H1 (cell line): Measurements from ENCODE around the gene ZNF454. TPM values are rescaled to one million over a fixed set of nuclear protein-coding genes. Genes with fewer than 3 reads are reported as not detected.

Source experiments
- CTCF ChIA-PET: fragments of 300-600 bp; sonication (Branson Sonifier 250); formaldehyde crosslinking; loops from one replicate; lab custom pipeline; 2021; ENCODE audit not compliant: partially characterized antibody; lab: Charles Lee
- POLR2A ChIA-PET: fragments of 300-600 bp; sonication (Branson Sonifier 250); formaldehyde crosslinking; loops from one replicate; lab custom pipeline; 2021; ENCODE audit warnings: inconsistent platforms; ENCODE audit not compliant: partially characterized antibody; lab: Charles Lee
- DNase-seq, 2 experiments: peaks; one replicate each; pipeline versions ENCODE4 v3.0.0 to v3.0.0-alpha.2; 2010 to 2022; ENCODE audit warnings: low spot score in 2 of 2, low read depth in 1 of 2, mixed read lengths in 1 of 2
- FAIRE-seq: peaks from 2 replicates; lab custom pipeline; 2011; peaks lifted over from hg19 to GRCh38; lab: Jason Lieb, UNC
- H2AFZ ChIP-seq: 2 replicates; pipeline ENCODE4 v1.8.1; 2012; ENCODE audit warnings: low read length, inconsistent platforms
- H2AK5ac ChIP-seq: 2 replicates; pipeline ENCODE4 v1.6.1; 2013; ENCODE audit warnings: low read depth, low read length
- H2BK120ac ChIP-seq: replicated peaks from 2 replicates; pipeline ENCODE3; 2013; ENCODE audit warnings: low read depth, low read length, inconsistent platforms
- H2BK12ac ChIP-seq: 2 replicates; pipeline ENCODE4 v1.6.1; 2013; ENCODE audit warnings: low read depth, low read length
- H2BK15ac ChIP-seq: 2 replicates; pipeline ENCODE4 v1.6.1; 2013; ENCODE audit warnings: low read length
- H2BK20ac ChIP-seq: 2 replicates; pipeline ENCODE4 v1.6.1; 2013; ENCODE audit warnings: low read length
- H2BK5ac ChIP-seq: 2 replicates; pipeline ENCODE4 v1.6.1; 2013; ENCODE audit warnings: low read depth, low read length
- H3K14ac ChIP-seq: 2 replicates; pipeline ENCODE4 v1.6.1; 2013; ENCODE audit warnings: inconsistent platforms; ENCODE audit not compliant: insufficient read length
- H3K18ac ChIP-seq: 2 replicates; pipeline ENCODE4 v1.6.1; 2013; ENCODE audit warnings: low read length; ENCODE audit errors: extremely low read depth
- H3K23ac ChIP-seq: 2 replicates; pipeline ENCODE4 v1.6.1; 2013; ENCODE audit warnings: inconsistent platforms; ENCODE audit not compliant: insufficient read length
- H3K23me2 ChIP-seq: 2 replicates; pipeline ENCODE4 v1.6.1; 2013; ENCODE audit warnings: low read depth, low read length
- H3K27ac ChIP-seq: 2 replicates; pipeline ENCODE4 v1.6.1; 2011; ENCODE audit warnings: low read depth, low read length, inconsistent platforms
- H3K27me3 ChIP-seq, 4 experiments: replicated peaks in 1 of 4; 1 replicate in 1 of 4; 2 replicates in 3 of 4; pipeline versions ENCODE4 v1.6.1 to v1.8.1; 2011 to 2013; ENCODE audit warnings: low read length in 3 of 4, mild to moderate bottlenecking in 3 of 4, inconsistent platforms in 2 of 4, mixed read lengths in 2 of 4, moderate library complexity in 1 of 4; ENCODE audit not compliant: control insufficient read depth in 3 of 4, insufficient read depth in 3 of 4; ENCODE audit errors: extremely low read depth in 1 of 4
- H3K36me3 ChIP-seq, 4 experiments: 2 replicates each; pipeline versions ENCODE4 v1.6.1 to v1.8.1; 2011 to 2013; ENCODE audit warnings: mild to moderate bottlenecking in 4 of 4, low read length in 3 of 4, moderate library complexity in 2 of 4, control low read depth in 1 of 4, inconsistent platforms in 1 of 4; ENCODE audit not compliant: insufficient read depth in 4 of 4, control insufficient read depth in 2 of 4
- H3K4ac ChIP-seq: replicated peaks from 2 replicates; pipeline ENCODE3; 2013; ENCODE audit warnings: low read length, low read depth, mixed read lengths, inconsistent platforms; ENCODE audit not compliant: insufficient read length
- H3K4me1 ChIP-seq, 4 experiments: replicated peaks in 1 of 4; 1 replicate in 1 of 4; 2 replicates in 3 of 4; pipeline versions ENCODE4 v1.6.1 to v1.8.1; 2011 to 2013; ENCODE audit warnings: low read length in 3 of 4, inconsistent platforms in 2 of 4, mixed read lengths in 1 of 4; ENCODE audit not compliant: insufficient read depth in 4 of 4, control insufficient read depth in 3 of 4
- H3K4me2 ChIP-seq, 2 experiments: 2 replicates each; pipeline versions ENCODE4 v1.6.1 to v1.8.1; 2011 to 2013; ENCODE audit warnings: low read depth in 2 of 2, low read length in 2 of 2, control low read depth in 1 of 2, inconsistent platforms in 1 of 2, mild to moderate bottlenecking in 1 of 2; ENCODE audit not compliant: insufficient read depth in 1 of 2
- H3K4me3 ChIP-seq, 4 experiments: fragments of 200-600, 300-600 bp in 1 of 4; sonication (generic), shearing (Covaris generic), sonication (Bioruptor Twin) in 1 of 4; 2 replicates each; pipeline versions ENCODE4 v1.5.1 to v1.8.1; 2011 to 2016; ENCODE audit warnings: low read length in 4 of 4, low read depth in 3 of 4, control low read depth in 2 of 4, inconsistent platforms in 2 of 4, mild to moderate bottlenecking in 2 of 4, mixed read lengths in 1 of 4, moderate library complexity in 1 of 4; ENCODE audit not compliant: insufficient read depth in 2 of 4; ENCODE audit errors: extremely low read depth in 1 of 4
- H3K56ac ChIP-seq: replicated peaks from 2 replicates; pipeline ENCODE3; 2013; ENCODE audit warnings: low read depth, mild to moderate bottlenecking, mixed read lengths, low read length, inconsistent platforms; ENCODE audit not compliant: insufficient read length
- H3K79me1 ChIP-seq: 2 replicates; pipeline ENCODE4 v1.6.1; 2013; ENCODE audit warnings: low read depth, low read length, control low read depth
- H3K79me2 ChIP-seq, 2 experiments: 2 replicates each; pipeline versions ENCODE4 v1.6.1 to v1.8.1; 2012 to 2013; ENCODE audit warnings: low read length in 2 of 2, mild to moderate bottlenecking in 2 of 2, inconsistent platforms in 1 of 2; ENCODE audit not compliant: insufficient read depth in 2 of 2, control insufficient read depth in 1 of 2
- H3K9ac ChIP-seq, 4 experiments: replicated peaks in 1 of 4; 1 replicate in 1 of 4; 2 replicates in 3 of 4; pipeline versions ENCODE4 v1.6.1 to v1.8.1; 2011 to 2013; ENCODE audit warnings: low read depth in 3 of 4, low read length in 3 of 4, control low read depth in 2 of 4, mild to moderate bottlenecking in 2 of 4, moderate library complexity in 2 of 4, inconsistent platforms in 1 of 4; ENCODE audit errors: extremely low read depth in 1 of 4
- H3K9me3 ChIP-seq, 2 experiments: 2 replicates each; pipeline versions ENCODE4 v1.6.1 to v1.8.1; 2012 to 2013; ENCODE audit warnings: mild to moderate bottlenecking in 2 of 2, moderate library complexity in 2 of 2, control low read depth in 1 of 2, inconsistent platforms in 1 of 2, low read depth in 1 of 2, low read length in 1 of 2, mixed read lengths in 1 of 2; ENCODE audit not compliant: insufficient read depth in 2 of 2
- H4K20me1 ChIP-seq, 2 experiments: replicated peaks in 1 of 2; 2 replicates each; pipeline versions ENCODE3 to v1.8.1; 2011 to 2013; ENCODE audit warnings: inconsistent platforms in 2 of 2, low read length in 2 of 2, mild to moderate bottlenecking in 1 of 2; ENCODE audit not compliant: insufficient read depth in 2 of 2, control insufficient read depth in 1 of 2
- H4K5ac ChIP-seq: 2 replicates; pipeline ENCODE4 v1.6.1; 2013; ENCODE audit warnings: low read length, low read depth, mixed read lengths, inconsistent platforms; ENCODE audit not compliant: insufficient read length
- H4K8ac ChIP-seq: 2 replicates; pipeline ENCODE4 v1.8.0; 2013; ENCODE audit warnings: mild to moderate bottlenecking, moderate library complexity, low read length, inconsistent platforms; ENCODE audit not compliant: insufficient read depth; ENCODE audit errors: extremely low read depth
- H4K91ac ChIP-seq: replicated peaks from 2 replicates; pipeline ENCODE3; 2013; ENCODE audit warnings: low read length, mixed read lengths, inconsistent platforms; ENCODE audit not compliant: insufficient read length
- BCL11A ChIP-seq, 2 experiments: IDR thresholded peaks; one replicate each; pipeline ENCODE4 v1.6.1; 2011; ENCODE audit warnings: low read depth in 2 of 2, low read length in 2 of 2, mild to moderate bottlenecking in 2 of 2
- BRCA1 ChIP-seq: IDR thresholded peaks from 2 replicates; pipeline ENCODE4 v1.6.1; 2012; ENCODE audit warnings: low read depth, low read length, improper control_type of control experiment
- CBX5 ChIP-seq: fragments of 300-800, 300-1000 bp; sonication (generic); IDR thresholded peaks from 2 replicates; pipeline ENCODE4 v1.7.1; 2016; ENCODE audit warnings: antibody characterized with exemption, low read length, low read depth
- CEBPB ChIP-seq: IDR thresholded peaks from 2 replicates; pipeline ENCODE4 v1.6.1; 2012; ENCODE audit warnings: low read depth, low read length
- CHD2 ChIP-seq: IDR thresholded peaks from 2 replicates; pipeline ENCODE4 v1.6.1; 2012; ENCODE audit warnings: low read length, improper control_type of control experiment
- JUND ChIP-seq: IDR thresholded peaks from 2 replicates; pipeline ENCODE4 v1.6.1; 2011; ENCODE audit warnings: mild to moderate bottlenecking, improper control_type of control experiment, low read length
- KDM4A ChIP-seq: IDR thresholded peaks from one replicate; pipeline ENCODE4 v1.7.1; 2012; ENCODE audit warnings: low read depth, mild to moderate bottlenecking, moderate library complexity, low read length, inconsistent platforms; ENCODE audit not compliant: severe bottlenecking
- MAFK ChIP-seq: IDR thresholded peaks from 2 replicates; pipeline ENCODE4 v1.6.1; 2012; ENCODE audit warnings: low read depth, mild to moderate bottlenecking, improper control_type of control experiment, low read length
- NANOG ChIP-seq: IDR thresholded peaks from 2 replicates; pipeline ENCODE4 v1.6.1; 2011; ENCODE audit warnings: low read length, low read depth, mild to moderate bottlenecking, inconsistent platforms; ENCODE audit not compliant: insufficient read depth, poor library complexity, severe bottlenecking
- RBBP5 ChIP-seq: IDR thresholded peaks from 2 replicates; pipeline ENCODE4 v1.7.1; 2012; ENCODE audit warnings: low read depth, mild to moderate bottlenecking, inconsistent platforms, low read length, moderate library complexity, borderline replicate concordance
- SP1 ChIP-seq: IDR thresholded peaks from 2 replicates; pipeline ENCODE4 v1.6.1; 2011; ENCODE audit warnings: low read depth, low read length
- SRF ChIP-seq: IDR thresholded peaks from 2 replicates; pipeline ENCODE4 v1.6.1; 2011; ENCODE audit warnings: mild to moderate bottlenecking, low read depth, low read length, moderate library complexity
- YY1 ChIP-seq: IDR thresholded peaks from 2 replicates; pipeline ENCODE4 v1.6.1; 2011; ENCODE audit warnings: low read depth, mild to moderate bottlenecking, low read length
- WGBS, 2 experiments: shearing (Covaris generic) in 1 of 2; methylation state at CpG; one replicate each; pipeline versions ENCODE4 v1.1.6 to v1.1.7; 2013 to 2015; ENCODE audit warnings: low lambda C conversion rate in 2 of 2, mixed read lengths in 2 of 2, inconsistent platforms in 1 of 2, low coverage in 1 of 2, missing lambda C conversion rate in 1 of 2; ENCODE audit not compliant: insufficient replicate concordance in 2 of 2, insufficient coverage in 1 of 2, insufficient read length in 1 of 2; ENCODE audit errors: extremely low coverage in 1 of 2, missing lambda C conversion rate in 1 of 2; 5-methylcytosine and 5-hydroxymethylcytosine counted together
- polyA plus RNA-seq, 7 experiments: library from polyadenylated mRNA; depleted of rRNA in 3 of 7; stranded (reverse) in 5 of 7; unstranded in 2 of 7; fragments of >200 nt in 5 of 7; fragments of 200-250 nt in 2 of 7; gene quantifications; 1 replicate in 5 of 7; 2 replicates in 1 of 7; 4 replicates in 1 of 7; pipeline versions ENCODE4 v1.2.1 to v1.2.3, GENCODE V29; 2011 to 2013; ENCODE audit warnings: missing spikeins in 2 of 7, mixed read lengths in 2 of 7
- total RNA-seq: library from RNA; stranded (reverse); fragmentation: NEBNext Ultra II Directional; extraction: Animal tissue kit (Norgen Biotek cat#: 25700); gene quantifications from 2 replicates; pipeline ENCODE4 v1.2.1, GENCODE V29; 2021
- TF ChIP-seq, protein P1 (sequence below): IDR thresholded peaks from 2 replicates; pipeline ENCODE4 v1.6.1; 2012; ENCODE audit warnings: low read length, inconsistent platforms

Gene ZNF454
- total and polyA plus RNA-seq, 2 of the 8 experiments (the other 6 are each of a cell fraction or from before 2014, with no cell fraction given), result 0.33 to 1.2 TPM

DNA sequence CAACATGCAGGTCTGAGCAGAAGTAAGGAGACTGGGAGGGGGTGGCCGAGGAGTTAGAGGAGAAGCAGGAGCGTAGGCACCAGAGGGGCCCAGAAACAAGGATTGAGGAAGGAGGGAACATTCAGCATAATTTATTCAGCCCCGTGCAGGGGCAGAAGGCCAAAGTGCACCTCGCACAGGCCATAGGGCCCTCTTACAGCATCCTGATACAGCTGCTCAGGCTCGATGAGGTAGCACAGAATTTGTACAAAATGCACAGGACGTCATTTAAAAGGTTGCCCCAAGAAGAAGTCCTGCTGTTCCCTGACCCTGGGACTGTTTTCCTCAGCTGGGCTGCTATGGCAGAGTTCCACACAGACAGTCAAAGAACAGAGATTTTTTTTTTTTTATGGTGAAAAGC is 56.2 kb downstream of the ZNF454 start:
- Histone ChIP-seq H2BK120ac (no peak overlapping the region), H2BK12ac (no peak overlapping the region), H4K8ac (no peak overlapping the region), H4K20me1 (peaks cover 1 to 4% of the 10 kb centered on the region in 2 experiments), H3K79me2 (no peaks in the 10 kb centered on the region), H2AK5ac (no peak overlapping the region), H3K27me3 (peaks cover 26 to 47% (median 44%) of the 10 kb centered on the region in 4 experiments), H2AFZ (no peak overlapping the region), H4K5ac (no peak overlapping the region), H3K27ac (no peak overlapping the region), H4K91ac (no peak overlapping the region), H3K79me1 (no peaks in the 10 kb centered on the region), H3K4ac (no peak overlapping the region), H3K18ac (no peak overlapping the region), H3K9ac (no peak overlapping the region), H2BK20ac (no peak overlapping the region), H3K4me2 (no peak overlapping the region), H3K56ac (no peak overlapping the region), H3K36me3 (no peaks in the 10 kb centered on the region; a peak in 1 of 8 replicates), H3K14ac (no peak overlapping the region), H3K4me3 (no peak overlapping the region), H2BK5ac (no peak overlapping the region), H3K23ac (no peak overlapping the region), H3K4me1 (peaks cover 0 to 13% (median 1%) of the 10 kb centered on the region in 4 experiments; a peak in 5 of 7 replicates), H3K23me2 (peaks cover 9% of the 10 kb centered on the region; the same call in 1 of the 2 replicates), H3K9me3 (peaks cover 6 to 25% of the 10 kb centered on the region in 2 experiments), H2BK15ac (no peak overlapping the region)
- DNase-seq, result no peak
- POLR2A ChIA-PET, result no interaction called here
- FAIRE-seq, result no peak
- CTCF ChIA-PET, result no interaction called here
- WGBS, 2 experiments, result 90% methylated on average over 5 of the region's 6 CpGs; no CpG with 5 or more reads in 1 of the 2 experiments
- TF ChIP-seq, protein P1, sequence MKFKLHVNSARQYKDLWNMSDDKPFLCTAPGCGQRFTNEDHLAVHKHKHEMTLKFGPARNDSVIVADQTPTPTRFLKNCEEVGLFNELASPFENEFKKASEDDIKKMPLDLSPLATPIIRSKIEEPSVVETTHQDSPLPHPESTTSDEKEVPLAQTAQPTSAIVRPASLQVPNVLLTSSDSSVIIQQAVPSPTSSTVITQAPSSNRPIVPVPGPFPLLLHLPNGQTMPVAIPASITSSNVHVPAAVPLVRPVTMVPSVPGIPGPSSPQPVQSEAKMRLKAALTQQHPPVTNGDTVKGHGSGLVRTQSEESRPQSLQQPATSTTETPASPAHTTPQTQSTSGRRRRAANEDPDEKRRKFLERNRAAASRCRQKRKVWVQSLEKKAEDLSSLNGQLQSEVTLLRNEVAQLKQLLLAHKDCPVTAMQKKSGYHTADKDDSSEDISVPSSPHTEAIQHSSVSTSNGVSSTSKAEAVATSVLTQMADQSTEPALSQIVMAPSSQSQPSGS, result no peak
- TF ChIP-seq BRCA1, result no peak
- no peak for TF ChIP-seq JUND
- TF ChIP-seq CHD2, result no peak
- TF ChIP-seq RBBP5, result no peak
- no peak for TF ChIP-seq YY1
- no peak for TF ChIP-seq NANOG
- TF ChIP-seq SRF, result no peak
- no peak for TF ChIP-seq CBX5
- TF ChIP-seq CEBPB, result no peak
- no peak for TF ChIP-seq KDM4A
- TF ChIP-seq BCL11A (IDR thresholded peaks at IDR 0.05; ENCODE audit: low read depth in 2 of 2, low read length in 2 of 2), result no peak
- TF ChIP-seq SP1, result no peak
- no peak for TF ChIP-seq MAFK
